NCI-H1417 treated with DMSO at 0.1 percent for 48 hours (cell line): ENCODE measurements around the gene WDR73.
"Not testable (repeated sequence)": the region's sequence is repeated elsewhere in the genome, so short reads cannot be mapped to it uniquely, and the experiment has no call there.

Experiments
- DNase-seq: peaks from one replicate; lab custom pipeline; 2025; lab: John Stamatoyannopoulos, UW

The WDR73 gene

GRCh38 chr15:84657748-84658079 lies 3.6 kb upstream of the WDR73 start:
- DNase-seq, result no peak

DNA sequence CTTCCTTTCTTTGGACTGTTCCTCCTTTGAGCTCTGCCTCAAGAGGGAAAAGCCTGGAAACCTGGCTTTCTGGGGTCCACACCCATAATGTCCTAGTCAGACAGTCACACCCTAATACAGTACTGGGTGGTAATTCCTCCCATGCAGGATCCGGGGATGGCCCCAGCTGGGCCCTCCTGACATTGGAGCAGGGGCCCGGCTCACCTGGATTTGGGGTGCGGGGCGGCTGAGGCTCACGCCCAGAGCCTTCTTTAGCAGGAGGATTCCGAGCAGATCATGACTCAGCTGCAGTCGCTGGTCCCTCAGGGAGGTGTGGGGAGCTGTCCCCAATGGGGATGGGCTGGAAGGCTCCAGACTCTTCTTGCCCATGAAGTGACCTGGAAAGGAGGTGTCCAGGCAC lies 2.9 kb upstream of the WDR73 start:
- no peak for DNase-seq

DNA sequence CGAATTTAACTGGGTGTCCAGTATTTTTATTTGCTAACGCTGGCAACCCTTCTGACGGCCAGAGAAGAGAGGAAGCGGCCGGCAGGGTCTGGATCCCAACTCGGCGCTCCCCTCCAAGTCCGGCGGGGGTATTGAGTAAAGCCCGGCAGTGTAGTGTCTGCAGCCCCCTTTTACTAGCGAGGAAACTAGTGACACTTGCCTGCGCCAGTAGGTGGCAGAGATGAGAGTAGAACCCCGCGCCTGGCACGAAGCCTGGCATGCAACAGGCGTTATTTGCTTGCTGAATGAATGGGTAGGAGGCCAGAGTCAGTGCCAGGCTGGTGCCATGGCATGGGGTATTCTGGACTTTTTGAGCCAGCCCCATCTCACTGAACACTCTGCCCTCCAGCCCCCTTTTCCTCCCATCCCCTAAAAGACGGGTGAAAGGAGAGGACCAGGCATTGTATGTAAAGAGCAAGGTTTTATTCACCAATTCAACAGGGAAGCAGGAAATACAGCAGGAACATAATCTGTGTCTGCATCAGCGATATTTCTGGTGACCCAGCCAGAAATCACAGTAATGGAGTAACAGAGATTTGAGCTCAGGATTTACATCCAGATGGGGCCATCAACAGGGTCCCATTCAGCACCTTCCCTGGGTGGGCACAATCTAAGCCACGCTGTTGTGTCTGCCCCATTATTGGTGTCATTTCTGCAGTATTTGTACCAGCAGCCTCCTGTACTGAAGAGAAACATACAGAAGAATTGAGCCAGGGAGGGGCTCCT lies 788 bp upstream of the WDR73 start:
- DNase-seq, result peak; percentile 26

DNA sequence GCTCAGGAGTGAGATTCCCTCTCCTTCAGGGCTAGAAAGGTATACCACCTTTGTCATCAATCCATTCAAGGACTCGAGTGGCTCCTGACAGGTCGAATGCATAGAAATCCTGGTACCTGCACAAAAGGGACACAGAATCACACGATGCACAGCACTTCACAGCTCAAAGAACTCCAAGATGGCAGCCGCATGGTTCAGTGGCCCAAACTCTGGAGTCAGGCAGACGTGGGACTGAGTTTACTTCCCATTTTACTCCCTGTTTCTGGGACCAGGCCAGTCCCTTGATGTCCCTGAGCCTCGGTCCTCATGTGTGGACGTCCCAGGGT lies 536 bp downstream of the WDR73 start:
- DNase-seq, result no peak

DNA sequence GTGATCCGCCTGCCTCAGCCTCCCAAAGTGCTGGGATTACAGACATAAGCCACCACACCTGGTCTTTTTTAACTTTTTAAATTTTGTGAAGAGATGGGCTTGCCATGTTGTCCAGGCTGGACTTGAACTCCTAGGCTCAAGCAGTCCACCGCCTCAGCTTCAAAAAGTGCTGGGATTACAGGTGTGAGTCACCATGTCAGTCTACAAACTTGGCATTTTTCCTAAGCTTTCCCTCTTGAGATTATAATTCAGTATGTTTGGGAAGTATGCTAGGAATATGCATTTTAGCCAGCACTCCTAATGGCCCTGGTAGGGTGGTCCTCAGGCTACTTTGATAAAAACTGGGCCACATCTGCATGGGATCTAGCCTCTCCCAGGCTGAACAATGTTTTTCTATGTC lies 4.4 kb downstream of the WDR73 start:
- no peak for DNase-seq

DNA sequence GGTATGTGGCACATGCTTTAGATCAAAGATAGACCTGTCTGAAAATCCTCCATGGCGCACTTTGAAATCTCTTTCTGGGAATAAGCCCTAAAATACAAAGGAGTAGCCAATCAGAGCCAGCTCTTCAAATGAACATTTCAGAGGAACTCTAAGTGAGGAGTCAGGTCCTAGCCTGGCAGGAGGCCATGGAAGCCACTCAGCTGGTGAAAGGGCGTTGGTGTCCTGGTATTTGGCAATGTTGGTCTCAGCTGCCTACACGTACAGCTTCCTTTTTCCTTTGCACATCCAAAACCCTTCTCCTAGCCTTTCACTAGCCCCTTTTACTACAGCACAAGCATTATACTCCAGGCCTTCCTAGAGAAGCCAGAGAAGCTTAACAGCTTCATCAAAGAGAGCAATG lies 5.5 kb downstream of the WDR73 start:
- no peak for DNase-seq

GRCh38 chr15:84647726-84648125 lies 6.4 kb downstream of the WDR73 start:
- DNase-seq, result no peak

GRCh38 chr15:84645997-84646396 lies 8.1 kb downstream of the WDR73 start:
- DNase-seq, result no peak

GRCh38 chr15:84645496-84645895 lies 8.6 kb downstream of the WDR73 start:
- DNase-seq, result no peak

DNA sequence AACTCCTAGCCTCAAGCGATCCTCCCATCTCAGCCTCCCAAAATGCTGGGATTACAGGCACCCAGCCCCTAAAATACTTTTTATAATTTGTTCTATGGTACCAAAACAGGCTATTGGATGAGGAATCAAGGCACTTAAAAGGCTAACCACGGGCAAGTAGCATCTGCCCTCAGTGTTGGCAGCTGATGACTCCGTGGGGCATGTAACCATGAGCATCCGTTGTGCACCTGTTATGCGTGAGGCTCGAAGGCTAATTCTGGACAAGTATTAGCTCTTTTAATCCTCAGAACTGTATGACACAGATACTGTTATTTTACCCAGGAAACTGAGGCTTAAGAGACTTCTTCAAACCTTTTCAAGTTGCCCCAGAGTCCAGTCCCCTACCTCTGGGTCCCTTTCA lies 10.2 kb downstream of the WDR73 start:
- DNase-seq, result no peak

DNA sequence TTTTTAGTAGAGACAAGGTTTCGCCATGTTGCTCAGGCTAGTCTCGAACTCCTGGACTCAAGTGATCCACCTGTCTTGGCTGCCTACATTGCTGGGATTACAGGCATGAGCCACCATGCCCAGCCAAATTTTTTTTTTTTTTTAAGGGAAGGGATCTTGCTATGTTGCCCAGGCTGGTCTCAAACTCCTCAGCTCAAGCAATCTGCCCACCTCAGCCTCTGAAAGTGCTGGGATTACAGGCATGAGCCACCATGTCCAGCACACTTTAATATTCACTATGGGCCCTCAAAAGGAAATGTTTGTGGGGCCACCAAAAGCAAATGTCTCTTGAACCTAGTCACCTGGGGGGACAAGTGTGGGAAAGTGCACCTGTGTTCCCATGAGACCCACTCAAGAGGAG lies 11.4 kb downstream of the WDR73 start:
- not testable (repeated sequence) for DNase-seq

DNA sequence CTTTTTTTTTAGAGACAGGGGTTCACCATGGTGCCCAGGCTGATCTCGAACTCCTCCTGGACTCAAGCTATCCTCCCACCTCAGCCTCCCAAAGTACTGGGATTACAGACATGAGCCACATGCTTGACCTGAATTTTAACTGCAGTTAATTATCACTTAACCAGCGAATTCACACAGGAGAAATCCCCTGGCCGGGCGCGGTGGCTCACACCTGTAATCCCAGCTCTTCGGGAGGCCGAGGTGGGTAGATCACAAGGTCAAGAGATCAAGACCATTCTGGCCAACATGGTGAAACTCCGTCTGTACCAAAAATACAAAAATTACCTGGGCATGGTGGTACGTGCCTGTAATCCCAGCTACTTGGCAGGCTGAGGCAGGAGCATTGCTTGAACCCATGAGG lies 12.2 kb downstream of the WDR73 start:
- DNase-seq, result not testable (repeated sequence)

DNA sequence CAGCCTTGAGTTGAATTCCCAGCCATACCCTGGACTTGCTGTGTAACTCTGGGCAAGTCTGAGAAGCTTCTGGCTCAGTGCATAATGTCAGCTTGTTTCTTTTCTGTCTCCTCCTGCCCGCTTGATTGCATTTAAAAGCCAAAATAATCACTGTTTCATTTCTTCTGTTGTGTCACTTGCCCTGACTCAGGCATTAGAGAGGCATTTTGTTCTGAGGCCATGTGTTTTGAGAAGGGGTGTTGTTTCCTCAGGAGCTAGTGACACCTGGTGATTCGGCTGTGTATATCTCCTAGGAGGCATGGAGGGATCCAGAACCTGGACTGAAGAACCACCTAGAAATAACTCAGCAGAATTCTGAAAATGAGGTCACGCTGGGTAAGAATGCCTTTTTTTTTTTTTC lies 16.0 kb downstream of the WDR73 start:
- no peak for DNase-seq

DNA sequence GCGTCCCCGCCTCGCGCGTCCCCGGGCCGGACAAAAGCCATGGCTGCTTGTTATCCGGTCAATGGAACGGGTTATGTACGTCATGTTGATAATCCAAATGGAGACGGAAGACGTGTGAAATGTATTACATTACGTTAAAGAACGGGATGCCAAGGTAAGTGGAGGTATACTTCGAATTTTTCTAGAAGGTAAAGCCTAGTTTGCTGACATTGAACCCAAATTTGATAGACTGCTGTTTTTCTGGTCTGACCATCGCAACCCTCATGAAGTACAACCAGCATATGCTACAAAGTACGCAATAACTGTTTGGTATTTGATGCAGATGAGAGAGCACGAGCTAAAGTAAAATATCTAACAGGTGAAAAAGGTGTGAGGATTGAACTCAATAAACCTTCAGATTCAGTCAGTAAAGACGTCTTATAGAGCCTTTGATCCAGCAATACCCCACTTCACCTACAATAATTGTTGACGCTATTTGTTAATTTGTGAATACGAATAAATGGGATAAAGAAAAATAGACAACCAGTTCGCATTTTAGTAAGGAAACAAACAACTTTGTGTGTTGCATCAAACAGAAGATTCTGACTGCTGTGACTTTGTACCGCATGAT lies 19.8 kb downstream of the WDR73 start:
- DNase-seq, result no peak

- peak; percentile 14 for DNase-seq
Observed at GRCh38 chr15:84633311-84634227, 20.5 kb downstream of the WDR73 start.

GRCh38 chr15:84631706-84632272 lies 22.3 kb downstream of the WDR73 start:
- DNase-seq, result no peak

GRCh38 chr15:84629033-84629432 lies 25.1 kb downstream of the WDR73 start:
- no peak for DNase-seq

GRCh38 chr15:84625123-84625522 lies 29.0 kb downstream of the WDR73 start:
- no peak for DNase-seq

DNA sequence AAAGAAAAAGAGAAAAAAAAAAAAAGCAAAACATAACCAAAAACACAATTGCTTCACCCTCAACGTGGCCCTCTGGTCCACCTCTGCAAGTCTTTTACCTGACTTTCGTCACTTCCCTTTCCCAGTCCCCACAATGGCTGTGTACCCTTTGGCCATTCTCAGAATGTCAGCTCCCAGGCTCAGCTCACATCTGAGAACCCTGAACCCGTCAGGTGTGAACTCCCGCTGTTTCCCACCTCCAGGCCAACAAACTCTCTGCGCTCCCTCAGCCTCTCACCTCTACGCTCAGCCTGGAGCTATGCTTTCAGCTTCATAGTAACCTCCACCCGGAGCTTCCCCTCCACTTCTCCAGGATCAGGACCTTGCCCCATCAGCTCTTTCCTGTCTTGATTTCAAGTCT lies 29.7 kb downstream of the WDR73 start:
- no peak for DNase-seq

DNA sequence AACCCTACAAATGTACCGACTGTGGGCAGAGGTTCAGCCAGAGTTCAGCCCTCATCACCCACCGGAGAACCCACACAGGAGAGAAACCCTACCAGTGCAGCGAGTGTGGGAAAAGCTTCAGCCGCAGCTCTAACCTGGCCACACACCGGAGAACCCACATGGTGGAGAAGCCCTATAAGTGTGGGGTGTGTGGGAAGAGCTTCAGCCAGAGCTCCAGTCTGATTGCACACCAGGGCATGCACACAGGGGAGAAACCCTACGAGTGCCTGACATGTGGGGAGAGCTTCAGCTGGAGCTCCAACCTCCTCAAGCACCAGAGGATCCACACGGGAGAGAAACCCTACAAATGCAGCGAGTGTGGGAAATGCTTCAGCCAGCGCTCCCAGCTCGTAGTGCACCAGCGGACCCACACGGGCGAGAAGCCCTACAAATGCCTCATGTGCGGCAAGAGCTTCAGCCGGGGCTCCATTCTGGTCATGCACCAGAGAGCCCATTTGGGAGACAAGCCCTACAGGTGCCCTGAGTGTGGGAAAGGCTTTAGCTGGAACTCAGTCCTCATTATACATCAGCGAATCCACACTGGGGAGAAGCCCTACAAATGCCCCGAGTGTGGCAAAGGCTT lies 32.6 kb downstream of the WDR73 start:
- no peak for DNase-seq

GRCh38 chr15:84620626-84621025 lies 33.5 kb downstream of the WDR73 start:
- no peak for DNase-seq

GRCh38 chr15:84616235-84616634 lies 37.8 kb downstream of the WDR73 start:
- no peak for DNase-seq
